WTC11 (cell line): ENCODE measurements around the gene ZMYND8. TPM values are rescaled to one million over a fixed set of nuclear protein-coding genes. Genes with fewer than 3 reads are reported as not detected.

Experiments
- ATAC-seq: fragments of 200-7000 bp; cut with Tn5 transposase; 2 replicates; pipeline ENCODE4 v1.10.0; 2021; ENCODE audit warnings: mild to moderate bottlenecking, moderate library complexity
- CTCF ChIA-PET: fragments of 300-600 bp; sonication (Branson Sonifier 250); formaldehyde crosslinking; loops from one replicate; lab custom pipeline; 2021; ENCODE audit warnings: antibody characterized with exemption; lab: Charles Lee
- POLR2A ChIA-PET: fragments of 350-600 bp; sonication (Branson Sonifier 250); formaldehyde crosslinking; loops from one replicate; lab custom pipeline; 2021; ENCODE audit warnings: antibody characterized with exemption; lab: Charles Lee
- DNase-seq: peaks from one replicate; pipeline ENCODE4 v3.0.0; 2021; ENCODE audit warnings: low spot score
- H3K27ac Mint-ChIP-seq: 2 replicates; pipeline ENCODE4 v1.8.0; 2021; ENCODE audit warnings: mixed read lengths
- H3K27me3 Mint-ChIP-seq: 2 replicates; pipeline ENCODE4 v1.8.0; 2021; ENCODE audit warnings: low read depth, mild to moderate bottlenecking, moderate library complexity, mixed read lengths
- H3K36me3 Mint-ChIP-seq: 2 replicates; pipeline ENCODE4 v1.8.0; 2021; ENCODE audit warnings: mixed read lengths
- H3K4me1 Mint-ChIP-seq: 2 replicates; pipeline ENCODE4 v1.8.0; 2022; ENCODE audit warnings: mixed read lengths
- H3K4me3 Mint-ChIP-seq: 2 replicates; pipeline ENCODE4 v1.8.0; 2021; ENCODE audit warnings: mild to moderate bottlenecking, moderate library complexity, mixed read lengths
- H3K9me3 Mint-ChIP-seq: 2 replicates; pipeline ENCODE4 v1.8.0; 2021; ENCODE audit warnings: mixed read lengths
- CREM ChIP-seq: sonication (generic); formaldehyde crosslinking; IDR thresholded peaks from 2 replicates; pipeline ENCODE4 v1.8.1; 2022; ENCODE audit warnings: mild to moderate bottlenecking, missing genetic modification reagents, moderate library complexity
- CTCF ChIP-seq: fragments of 200-600 bp; IDR thresholded peaks from 2 replicates; pipeline ENCODE4 v1.8.0; 2022; ENCODE audit warnings: antibody characterized with exemption
- ETV6 ChIP-seq: sonication (generic); formaldehyde crosslinking; IDR thresholded peaks from 2 replicates; pipeline ENCODE4 v1.8.1; 2022; ENCODE audit warnings: mild to moderate bottlenecking, missing genetic modification reagents
- GABPB1 ChIP-seq: sonication (generic); formaldehyde crosslinking; IDR thresholded peaks from 2 replicates; pipeline ENCODE4 v1.8.1; 2023; ENCODE audit warnings: mild to moderate bottlenecking, missing genetic modification reagents
- GRHL2 ChIP-seq: fragments of 250-450 bp; sonication (Bioruptor Pico); IDR thresholded peaks from 2 replicates; pipeline ENCODE4 v1.8.0; 2022; ENCODE audit warnings: mild to moderate bottlenecking, moderate library complexity; ENCODE audit not compliant: insufficient replicate concordance, severe bottlenecking
- HMGA2 ChIP-seq: fragments of 250-450 bp; sonication (Bioruptor Pico); IDR thresholded peaks from 2 replicates; pipeline ENCODE4 v1.4.0; 2021; ENCODE audit warnings: mild to moderate bottlenecking, moderate library complexity
- HMGXB4 ChIP-seq: sonication (generic); formaldehyde crosslinking; IDR thresholded peaks from 2 replicates; pipeline ENCODE4 v1.8.1; 2023; ENCODE audit warnings: mild to moderate bottlenecking, moderate library complexity, missing genetic modification reagents
- IRF2 ChIP-seq: sonication (generic); formaldehyde crosslinking; IDR thresholded peaks from 2 replicates; pipeline ENCODE4 v1.8.0; 2022; ENCODE audit warnings: low read depth, missing genetic modification reagents, borderline replicate concordance
- MYBL2 ChIP-seq: sonication (generic); formaldehyde crosslinking; IDR thresholded peaks from 2 replicates; pipeline ENCODE4 v1.8.1; 2023; ENCODE audit warnings: mild to moderate bottlenecking, moderate library complexity, missing genetic modification reagents
- NFATC4 ChIP-seq: fragments of 250-450 bp; sonication (Bioruptor Pico); IDR thresholded peaks from 2 replicates; pipeline ENCODE4 v1.9.0; 2021; ENCODE audit warnings: mild to moderate bottlenecking
- NR1H2 ChIP-seq: sonication (generic); formaldehyde crosslinking; IDR thresholded peaks from 2 replicates; pipeline ENCODE4 v1.9.0; 2021; ENCODE audit warnings: mild to moderate bottlenecking, moderate library complexity, missing genetic modification reagents
- NR3C1 ChIP-seq: sonication (generic); formaldehyde crosslinking; conservative IDR thresholded peaks from 2 replicates; pipeline ENCODE4 v1.8.1; 2023; ENCODE audit warnings: low read depth, mild to moderate bottlenecking, missing genetic modification reagents
- SP1 ChIP-seq: sonication (generic); formaldehyde crosslinking; conservative IDR thresholded peaks from 2 replicates; pipeline ENCODE4 v1.8.1; 2022; ENCODE audit warnings: missing genetic modification reagents
- TEAD1 ChIP-seq: sonication (generic); formaldehyde crosslinking; IDR thresholded peaks from 2 replicates; pipeline ENCODE4 v1.8.0; 2022; ENCODE audit warnings: mild to moderate bottlenecking, missing genetic modification reagents
- ZNF121 ChIP-seq: sonication (generic); formaldehyde crosslinking; IDR thresholded peaks from 2 replicates; pipeline ENCODE4 v1.8.0; 2023; ENCODE audit warnings: missing genetic modification reagents
- ZNF263 ChIP-seq: sonication (generic); formaldehyde crosslinking; IDR thresholded peaks from 2 replicates; pipeline ENCODE4 v1.8.1; 2022; ENCODE audit warnings: low read depth, mild to moderate bottlenecking, moderate library complexity, missing genetic modification reagents
- ZNF423 ChIP-seq: fragments of 250-450 bp; sonication (Bioruptor Pico); IDR thresholded peaks from 2 replicates; pipeline ENCODE4 v2.1.2; 2022; ENCODE audit warnings: mild to moderate bottlenecking, moderate library complexity
- total RNA-seq: library from RNA; stranded (reverse); gene quantifications from 3 replicates; pipeline ENCODE4 v1.2.3, GENCODE V29; 2021
- TF ChIP-seq, protein P1 (sequence below): sonication (generic); formaldehyde crosslinking; conservative IDR thresholded peaks from 2 replicates; pipeline ENCODE4 v1.8.1; 2023; ENCODE audit warnings: mild to moderate bottlenecking, low read depth, missing genetic modification reagents, moderate library complexity
- TF ChIP-seq, protein P2 (sequence below): sonication (generic); formaldehyde crosslinking; IDR thresholded peaks from 2 replicates; pipeline ENCODE4 v1.8.1; 2023; ENCODE audit warnings: mild to moderate bottlenecking, missing genetic modification reagents, borderline replicate concordance
- TF ChIP-seq, protein P3 (sequence below): sonication (generic); formaldehyde crosslinking; IDR thresholded peaks from 2 replicates; pipeline ENCODE4 v1.8.1; 2023; ENCODE audit warnings: mild to moderate bottlenecking, missing genetic modification reagents
- TF ChIP-seq, protein P4 (sequence below): sonication (generic); formaldehyde crosslinking; IDR thresholded peaks from 2 replicates; pipeline ENCODE4 v1.8.1; 2023; ENCODE audit warnings: mild to moderate bottlenecking, missing genetic modification reagents, moderate library complexity

Gene ZMYND8
- total RNA-seq, 1 experiment from 2014 or later: 114 TPM

GRCh38 chr20:47305667-47306066 lies 50.8 kb downstream of the ZMYND8 start:
- H3K4me3 Mint-ChIP-seq: no peak overlapping the region
- ChIA-PET POLR2A (interaction anchor here (1.0 to 1.2 kb wide), 2 partner anchors 11 to 12 kb away, joined by 3 to 4 read pairs; no protein-coding TSS in a partner anchor), CTCF (interaction anchor here (3.0 kb wide), 1 partner anchor 78 kb away, joined by 22 read pairs; no protein-coding TSS in a partner anchor)
- peaks cover 46% of the 10 kb centered on the region for H3K36me3 Mint-ChIP-seq
- peak overlapping the region; percentile 89 for H3K27ac Mint-ChIP-seq
- ATAC-seq (no peak), DNase-seq (no peak)
- no peaks in the 10 kb centered on the region for H3K9me3 Mint-ChIP-seq
- no peak for TF ChIP-seq MYBL2 (CRISPR knock-in tag)
- TF ChIP-seq CTCF: no peak
- TF ChIP-seq IRF2: no peak
- TF ChIP-seq TEAD1: no peak
- TF ChIP-seq ETV6 (CRISPR knock-in tag): no peak
- TF ChIP-seq ZNF263 (CRISPR knock-in tag): no peak
- TF ChIP-seq NFATC4: no peak
- TF ChIP-seq, protein P1, sequence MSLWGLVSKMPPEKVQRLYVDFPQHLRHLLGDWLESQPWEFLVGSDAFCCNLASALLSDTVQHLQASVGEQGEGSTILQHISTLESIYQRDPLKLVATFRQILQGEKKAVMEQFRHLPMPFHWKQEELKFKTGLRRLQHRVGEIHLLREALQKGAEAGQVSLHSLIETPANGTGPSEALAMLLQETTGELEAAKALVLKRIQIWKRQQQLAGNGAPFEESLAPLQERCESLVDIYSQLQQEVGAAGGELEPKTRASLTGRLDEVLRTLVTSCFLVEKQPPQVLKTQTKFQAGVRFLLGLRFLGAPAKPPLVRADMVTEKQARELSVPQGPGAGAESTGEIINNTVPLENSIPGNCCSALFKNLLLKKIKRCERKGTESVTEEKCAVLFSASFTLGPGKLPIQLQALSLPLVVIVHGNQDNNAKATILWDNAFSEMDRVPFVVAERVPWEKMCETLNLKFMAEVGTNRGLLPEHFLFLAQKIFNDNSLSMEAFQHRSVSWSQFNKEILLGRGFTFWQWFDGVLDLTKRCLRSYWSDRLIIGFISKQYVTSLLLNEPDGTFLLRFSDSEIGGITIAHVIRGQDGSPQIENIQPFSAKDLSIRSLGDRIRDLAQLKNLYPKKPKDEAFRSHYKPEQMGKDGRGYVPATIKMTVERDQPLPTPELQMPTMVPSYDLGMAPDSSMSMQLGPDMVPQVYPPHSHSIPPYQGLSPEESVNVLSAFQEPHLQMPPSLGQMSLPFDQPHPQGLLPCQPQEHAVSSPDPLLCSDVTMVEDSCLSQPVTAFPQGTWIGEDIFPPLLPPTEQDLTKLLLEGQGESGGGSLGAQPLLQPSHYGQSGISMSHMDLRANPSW (CRISPR knock-in tag): no peak
- TF ChIP-seq, protein P2, sequence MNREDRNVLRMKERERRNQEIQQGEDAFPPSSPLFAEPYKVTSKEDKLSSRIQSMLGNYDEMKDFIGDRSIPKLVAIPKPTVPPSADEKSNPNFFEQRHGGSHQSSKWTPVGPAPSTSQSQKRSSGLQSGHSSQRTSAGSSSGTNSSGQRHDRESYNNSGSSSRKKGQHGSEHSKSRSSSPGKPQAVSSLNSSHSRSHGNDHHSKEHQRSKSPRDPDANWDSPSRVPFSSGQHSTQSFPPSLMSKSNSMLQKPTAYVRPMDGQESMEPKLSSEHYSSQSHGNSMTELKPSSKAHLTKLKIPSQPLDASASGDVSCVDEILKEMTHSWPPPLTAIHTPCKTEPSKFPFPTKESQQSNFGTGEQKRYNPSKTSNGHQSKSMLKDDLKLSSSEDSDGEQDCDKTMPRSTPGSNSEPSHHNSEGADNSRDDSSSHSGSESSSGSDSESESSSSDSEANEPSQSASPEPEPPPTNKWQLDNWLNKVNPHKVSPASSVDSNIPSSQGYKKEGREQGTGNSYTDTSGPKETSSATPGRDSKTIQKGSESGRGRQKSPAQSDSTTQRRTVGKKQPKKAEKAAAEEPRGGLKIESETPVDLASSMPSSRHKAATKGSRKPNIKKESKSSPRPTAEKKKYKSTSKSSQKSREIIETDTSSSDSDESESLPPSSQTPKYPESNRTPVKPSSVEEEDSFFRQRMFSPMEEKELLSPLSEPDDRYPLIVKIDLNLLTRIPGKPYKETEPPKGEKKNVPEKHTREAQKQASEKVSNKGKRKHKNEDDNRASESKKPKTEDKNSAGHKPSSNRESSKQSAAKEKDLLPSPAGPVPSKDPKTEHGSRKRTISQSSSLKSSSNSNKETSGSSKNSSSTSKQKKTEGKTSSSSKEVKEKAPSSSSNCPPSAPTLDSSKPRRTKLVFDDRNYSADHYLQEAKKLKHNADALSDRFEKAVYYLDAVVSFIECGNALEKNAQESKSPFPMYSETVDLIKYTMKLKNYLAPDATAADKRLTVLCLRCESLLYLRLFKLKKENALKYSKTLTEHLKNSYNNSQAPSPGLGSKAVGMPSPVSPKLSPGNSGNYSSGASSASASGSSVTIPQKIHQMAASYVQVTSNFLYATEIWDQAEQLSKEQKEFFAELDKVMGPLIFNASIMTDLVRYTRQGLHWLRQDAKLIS (CRISPR knock-in tag): no peak
- no peak for TF ChIP-seq ZNF423
- no peak for TF ChIP-seq HMGXB4 (CRISPR knock-in tag)
- TF ChIP-seq, protein P3, sequence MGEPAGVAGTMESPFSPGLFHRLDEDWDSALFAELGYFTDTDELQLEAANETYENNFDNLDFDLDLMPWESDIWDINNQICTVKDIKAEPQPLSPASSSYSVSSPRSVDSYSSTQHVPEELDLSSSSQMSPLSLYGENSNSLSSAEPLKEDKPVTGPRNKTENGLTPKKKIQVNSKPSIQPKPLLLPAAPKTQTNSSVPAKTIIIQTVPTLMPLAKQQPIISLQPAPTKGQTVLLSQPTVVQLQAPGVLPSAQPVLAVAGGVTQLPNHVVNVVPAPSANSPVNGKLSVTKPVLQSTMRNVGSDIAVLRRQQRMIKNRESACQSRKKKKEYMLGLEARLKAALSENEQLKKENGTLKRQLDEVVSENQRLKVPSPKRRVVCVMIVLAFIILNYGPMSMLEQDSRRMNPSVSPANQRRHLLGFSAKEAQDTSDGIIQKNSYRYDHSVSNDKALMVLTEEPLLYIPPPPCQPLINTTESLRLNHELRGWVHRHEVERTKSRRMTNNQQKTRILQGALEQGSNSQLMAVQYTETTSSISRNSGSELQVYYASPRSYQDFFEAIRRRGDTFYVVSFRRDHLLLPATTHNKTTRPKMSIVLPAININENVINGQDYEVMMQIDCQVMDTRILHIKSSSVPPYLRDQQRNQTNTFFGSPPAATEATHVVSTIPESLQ (CRISPR knock-in tag): no peak
- TF ChIP-seq GABPB1 (CRISPR knock-in tag): no peak
- H3K4me1 Mint-ChIP-seq: peaks cover 56% of the 10 kb centered on the region
- no peaks in the 10 kb centered on the region for H3K27me3 Mint-ChIP-seq

GRCh38 chr20:47304287-47304686 lies 52.2 kb downstream of the ZMYND8 start:
- Mint-ChIP-seq H3K36me3 (peaks cover 45% of the 10 kb centered on the region), H3K27ac (peak overlapping the region; percentile 74; the same call in 1 of the 2 replicates), H3K9me3 (no peaks in the 10 kb centered on the region), H3K4me3 (no peak overlapping the region), H3K27me3 (no peaks in the 10 kb centered on the region), H3K4me1 (peaks cover 49% of the 10 kb centered on the region)
- no peak; the same call in 1 of the 2 replicates for ATAC-seq
- DNase-seq: no peak
- CTCF ChIA-PET: interaction anchor here (0.7 to 3.0 kb wide), 5 partner anchors 13 to 80 kb away, joined by 3 to 22 read pairs (median 4); no protein-coding TSS in a partner anchor
- POLR2A ChIA-PET: interaction anchor here (1.1 kb wide), 1 partner anchor 17 kb away, joined by 4 read pairs; no protein-coding TSS in a partner anchor
- TF ChIP-seq NR3C1 (no peak), HMGXB4 (CRISPR knock-in tag) (no peak), CREM (no peak), SP1 (no peak), ZNF121 (CRISPR knock-in tag) (no peak), HMGA2 (CRISPR knock-in tag) (no peak), GRHL2 (CRISPR knock-in tag) (no peak), NFATC4 (no peak), NR1H2 (CRISPR knock-in tag) (no peak)
- TF ChIP-seq, protein P4, sequence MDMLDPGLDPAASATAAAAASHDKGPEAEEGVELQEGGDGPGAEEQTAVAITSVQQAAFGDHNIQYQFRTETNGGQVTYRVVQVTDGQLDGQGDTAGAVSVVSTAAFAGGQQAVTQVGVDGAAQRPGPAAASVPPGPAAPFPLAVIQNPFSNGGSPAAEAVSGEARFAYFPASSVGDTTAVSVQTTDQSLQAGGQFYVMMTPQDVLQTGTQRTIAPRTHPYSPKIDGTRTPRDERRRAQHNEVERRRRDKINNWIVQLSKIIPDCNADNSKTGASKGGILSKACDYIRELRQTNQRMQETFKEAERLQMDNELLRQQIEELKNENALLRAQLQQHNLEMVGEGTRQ (CRISPR knock-in tag): no peak
